Neuronal stem cell (in vitro differentiated cells): ENCODE results near the gene NR1I2.

Experiments used
- DNase-seq: peaks from one replicate; pipeline ENCODE4 v3.0.0-alpha.2; 2013; ENCODE audit warnings: low spot score
- H2AFZ ChIP-seq: one replicate; pipeline ENCODE4 v1.6.1; 2013; ENCODE audit warnings: mild to moderate bottlenecking, low read length, inconsistent platforms
- H2AK5ac ChIP-seq: 2 replicates; pipeline ENCODE4 v1.6.1; 2013; ENCODE audit warnings: low read depth, mild to moderate bottlenecking, inconsistent platforms, low read length, moderate library complexity, mixed read lengths
- H2BK120ac ChIP-seq: 2 replicates; pipeline ENCODE4 v1.6.1; 2013; ENCODE audit warnings: low read depth, mild to moderate bottlenecking, inconsistent platforms, low read length, moderate library complexity, mixed read lengths
- H2BK12ac ChIP-seq: one replicate; pipeline ENCODE4 v1.6.1; 2013; ENCODE audit warnings: low read length, inconsistent platforms
- H2BK15ac ChIP-seq: 2 replicates; pipeline ENCODE4 v1.6.1; 2013; ENCODE audit warnings: mild to moderate bottlenecking, low read length, inconsistent platforms, mixed read lengths
- H2BK5ac ChIP-seq: one replicate; pipeline ENCODE4 v1.6.1; 2013; ENCODE audit warnings: inconsistent platforms, mild to moderate bottlenecking, low read length, moderate library complexity
- H3K14ac ChIP-seq: one replicate; pipeline ENCODE4 v1.6.1; 2013; ENCODE audit warnings: low read length, inconsistent platforms
- H3K18ac ChIP-seq: 2 replicates; pipeline ENCODE4 v1.6.1; 2013; ENCODE audit warnings: low read length, inconsistent platforms
- H3K23ac ChIP-seq: 2 replicates; pipeline ENCODE4 v1.6.1; 2013; ENCODE audit warnings: low read depth, mild to moderate bottlenecking, mixed read lengths, low read length, inconsistent platforms; ENCODE audit not compliant: poor library complexity
- H3K27ac ChIP-seq: replicated peaks from 3 replicates; pipeline ENCODE4 v1.5.1; 2013; ENCODE audit warnings: low read length, inconsistent platforms
- H3K27me3 ChIP-seq, 3 experiments: 2 replicates each; pipeline ENCODE4 v1.6.1; 2013; ENCODE audit warnings: low read length in 3 of 3, mild to moderate bottlenecking in 2 of 3, inconsistent platforms in 1 of 3, low read depth in 1 of 3, mixed read lengths in 1 of 3, moderate library complexity in 1 of 3; ENCODE audit not compliant: control insufficient read depth in 3 of 3, insufficient read depth in 3 of 3
- H3K36me3 ChIP-seq, 2 donors: replicated peaks in 1 of 2; 2 replicates each; pipeline ENCODE4 v1.6.1; 2013; ENCODE audit warnings: low read length in 2 of 2; ENCODE audit not compliant: control insufficient read depth in 2 of 2, insufficient read depth in 2 of 2
- H3K4ac ChIP-seq: 2 replicates; pipeline ENCODE4 v1.6.1; 2013; ENCODE audit warnings: inconsistent platforms, mild to moderate bottlenecking, low read length, moderate library complexity
- H3K4me1 ChIP-seq, 2 donors: 1 replicate in 1 of 2; 2 replicates in 1 of 2; pipeline ENCODE4 v1.6.1; 2013; ENCODE audit warnings: low read length in 2 of 2, low read depth in 1 of 2; ENCODE audit not compliant: control insufficient read depth in 2 of 2, insufficient read depth in 1 of 2
- H3K4me2 ChIP-seq: one replicate; pipeline ENCODE4 v1.6.1; 2013; ENCODE audit warnings: mild to moderate bottlenecking, low read length, inconsistent platforms; ENCODE audit not compliant: insufficient read depth, poor library complexity, severe bottlenecking
- H3K4me3 ChIP-seq, 2 donors: 2 replicates each; pipeline ENCODE4 v1.5.1; 2013; ENCODE audit warnings: low read length in 2 of 2, mild to moderate bottlenecking in 2 of 2, inconsistent platforms in 1 of 2, moderate library complexity in 1 of 2
- H3K79me1 ChIP-seq: one replicate; pipeline ENCODE4 v1.6.1; 2013; ENCODE audit warnings: low read depth, mild to moderate bottlenecking, inconsistent platforms, low read length, moderate library complexity
- H3K9ac ChIP-seq: one replicate; pipeline ENCODE4 v1.6.1; 2013; ENCODE audit warnings: mild to moderate bottlenecking, low read depth, low read length, inconsistent platforms; ENCODE audit not compliant: poor library complexity
- H3K9me3 ChIP-seq, 2 donors: replicated peaks in 1 of 2; 2 replicates each; pipeline versions ENCODE3 to v1.6.1; 2013; ENCODE audit warnings: low read length in 2 of 2, mild to moderate bottlenecking in 2 of 2, inconsistent platforms in 1 of 2, low read depth in 1 of 2, mixed read lengths in 1 of 2, moderate library complexity in 1 of 2; ENCODE audit not compliant: control insufficient read depth in 2 of 2, insufficient read depth in 1 of 2
- H4K8ac ChIP-seq: one replicate; pipeline ENCODE4 v1.6.1; 2013; ENCODE audit warnings: low read depth, mild to moderate bottlenecking, inconsistent platforms, low read length, moderate library complexity
- H4K91ac ChIP-seq: one replicate; pipeline ENCODE4 v1.6.1; 2013; ENCODE audit warnings: low read length, low read depth, mild to moderate bottlenecking, inconsistent platforms; ENCODE audit not compliant: poor library complexity
- WGBS, 2 donors: extraction: QIAGEN DNeasy Blood & Tissue Kit; methylation state at CpG; one replicate each; pipeline ENCODE4 v1.1.7; 2013; ENCODE audit warnings: missing lambda C conversion rate in 2 of 2, mixed read lengths in 1 of 2; ENCODE audit not compliant: insufficient read length in 2 of 2, insufficient replicate concordance in 1 of 2; ENCODE audit errors: extremely low coverage in 2 of 2; 5-methylcytosine and 5-hydroxymethylcytosine counted together

NR1I2 gene

DNA sequence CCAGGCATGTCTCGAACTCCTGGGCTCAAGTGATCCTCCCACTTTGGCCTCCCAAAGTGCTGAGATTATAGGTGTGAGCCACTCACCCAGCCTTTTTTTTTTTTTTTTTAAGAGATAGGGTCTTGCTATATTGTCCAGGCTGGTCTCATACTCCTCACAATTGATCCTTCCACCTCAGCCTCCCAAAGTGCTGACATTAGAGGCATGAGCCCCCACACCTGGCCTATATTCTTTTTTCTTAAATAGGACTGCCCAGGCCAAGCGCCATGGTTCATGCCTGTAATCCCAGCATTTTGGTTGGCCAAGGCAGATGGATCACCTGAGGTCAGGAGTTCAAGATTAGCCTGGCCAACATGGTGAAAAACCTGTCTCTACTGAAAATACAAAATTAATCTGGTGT is 12.5 kb downstream of the NR1I2 start:
- Histone ChIP-seq H2BK120ac (no peak overlapping the region), H3K4me2 (no peak overlapping the region), H2AFZ (no peak overlapping the region), H2AK5ac (no peak overlapping the region), H3K27ac (no peak overlapping the region), H3K79me1 (no peaks in the 10 kb centered on the region), H3K4ac (no peak overlapping the region), H3K9ac (no peak overlapping the region), H4K91ac (no peak overlapping the region), H2BK12ac (no peak overlapping the region), H2BK5ac (no peak overlapping the region), H3K23ac (no peak overlapping the region), H4K8ac (no peak overlapping the region), H3K27me3 (peaks cover 0 to 8% (median 0%) of the 10 kb centered on the region in 3 experiments), H3K9me3 (peaks cover 0 to 3% of the 10 kb centered on the region in 2 donors), H3K4me1 (peaks cover 12 to 20% of the 10 kb centered on the region in 2 donors), H2BK15ac (no peak overlapping the region), H3K36me3 (no peaks in the 10 kb centered on the region), H3K18ac (no peak overlapping the region), H3K14ac (no peak overlapping the region), H3K4me3 (no peak overlapping the region)
- no CpG with 5 or more reads among the region's 2 CpGs for WGBS, 2 donors
- no peak for DNase-seq

DNA sequence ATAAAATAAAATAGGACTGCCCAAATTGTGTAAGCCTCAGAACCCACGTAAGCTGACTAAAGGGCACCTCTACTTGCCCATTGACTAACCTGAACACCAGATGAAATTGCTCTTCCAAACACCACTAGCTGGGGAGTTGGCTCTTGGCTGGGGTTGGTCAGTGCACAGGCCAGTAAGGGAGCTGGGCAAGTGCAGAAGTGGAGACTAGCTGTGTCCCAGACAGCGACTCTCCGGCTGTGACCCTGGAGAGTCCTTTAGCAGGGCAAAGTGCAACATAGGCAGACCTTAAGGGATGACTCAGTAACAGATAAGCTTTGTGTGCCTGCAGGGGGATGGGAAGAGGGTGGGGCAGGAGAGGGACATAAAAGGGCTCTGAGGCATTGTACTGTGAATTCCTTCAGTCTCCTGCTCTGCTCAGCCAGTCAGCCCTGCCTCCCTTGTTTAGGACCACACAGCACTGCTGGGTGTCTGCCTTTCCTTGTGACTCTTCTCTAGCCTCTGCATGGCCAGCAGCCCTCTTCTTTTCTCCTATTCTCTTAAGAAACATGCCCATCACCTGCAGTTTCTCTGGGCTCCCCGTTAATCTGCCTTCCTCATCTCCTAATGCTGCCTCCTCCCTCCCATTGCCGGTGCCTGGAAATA is 13.2 kb downstream of the NR1I2 start:
- Histone ChIP-seq H3K79me1 (no peaks in the 10 kb centered on the region), H3K27ac (no peak overlapping the region), H3K27me3 (peaks cover 0 to 8% (median 0%) of the 10 kb centered on the region in 3 experiments), H3K9me3 (peaks cover 0 to 2% of the 10 kb centered on the region in 2 donors), H3K4ac (no peak overlapping the region), H3K4me2 (no peak overlapping the region), H3K36me3 (no peaks in the 10 kb centered on the region), H2BK5ac (no peak overlapping the region), H2BK15ac (no peak overlapping the region), H4K8ac (no peak overlapping the region), H4K91ac (no peak overlapping the region), H3K4me1 (peaks cover 12 to 20% of the 10 kb centered on the region in 2 donors), H3K9ac (no peak overlapping the region), H3K18ac (no peak overlapping the region), H2AFZ (peak overlapping the region; percentile 59), H2BK120ac (no peak overlapping the region), H3K23ac (no peak overlapping the region), H2AK5ac (no peak overlapping the region), H2BK12ac (no peak overlapping the region), H3K14ac (no peak overlapping the region), H3K4me3 (no peak overlapping the region)
- DNase-seq: peak; percentile 64
- WGBS, 2 donors: no CpG with 5 or more reads among the region's 5 CpGs

DNA sequence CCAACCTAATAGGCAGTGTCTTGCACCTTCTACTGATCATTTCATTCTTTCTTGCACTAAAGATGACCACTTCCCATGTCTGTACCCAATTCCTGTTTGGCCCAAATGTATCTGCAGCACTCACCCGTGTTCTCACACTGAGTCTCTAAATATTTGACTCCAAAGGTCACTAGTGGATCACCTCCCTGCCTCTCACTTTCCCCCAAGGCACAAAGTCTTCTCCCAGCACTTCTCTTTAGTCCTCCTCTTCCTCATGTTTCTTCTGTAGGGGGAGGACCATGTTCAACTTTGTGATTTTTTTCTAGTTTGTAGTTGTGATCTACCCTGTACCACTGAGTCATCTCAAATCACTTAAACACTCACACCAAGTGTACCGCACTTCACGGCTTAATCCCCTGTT is 13.9 kb downstream of the NR1I2 start:
- no CpG with 5 or more reads among the region's 3 CpGs for WGBS, 2 donors
- H2BK12ac ChIP-seq: no peak overlapping the region
- H2AFZ ChIP-seq: peak overlapping the region; percentile 59
- H3K9me3 ChIP-seq: no peaks in the 10 kb centered on the region
- peak overlapping the region; percentile 69 for H2AK5ac ChIP-seq
- no peak overlapping the region for H3K14ac ChIP-seq
- no peak overlapping the region for H3K4ac ChIP-seq
- no peak overlapping the region for H3K27ac ChIP-seq
- no peaks in the 10 kb centered on the region for H3K79me1 ChIP-seq
- H3K4me2 ChIP-seq: no peak overlapping the region
- H3K4me3 ChIP-seq: no peak overlapping the region
- no peak overlapping the region for H2BK5ac ChIP-seq
- H4K91ac ChIP-seq: no peak overlapping the region
- no peak overlapping the region for H3K9ac ChIP-seq
- H3K23ac ChIP-seq: no peak overlapping the region
- H4K8ac ChIP-seq: no peak overlapping the region
- H3K4me1 ChIP-seq: peaks cover 12 to 20% of the 10 kb centered on the region in 2 donors
- no peak overlapping the region for H2BK15ac ChIP-seq
- DNase-seq: no peak
- H2BK120ac ChIP-seq: no peak overlapping the region
- peaks cover 0 to 8% (median 0%) of the 10 kb centered on the region in 3 experiments for H3K27me3 ChIP-seq
- no peaks in the 10 kb centered on the region for H3K36me3 ChIP-seq
- H3K18ac ChIP-seq: no peak overlapping the region

DNA sequence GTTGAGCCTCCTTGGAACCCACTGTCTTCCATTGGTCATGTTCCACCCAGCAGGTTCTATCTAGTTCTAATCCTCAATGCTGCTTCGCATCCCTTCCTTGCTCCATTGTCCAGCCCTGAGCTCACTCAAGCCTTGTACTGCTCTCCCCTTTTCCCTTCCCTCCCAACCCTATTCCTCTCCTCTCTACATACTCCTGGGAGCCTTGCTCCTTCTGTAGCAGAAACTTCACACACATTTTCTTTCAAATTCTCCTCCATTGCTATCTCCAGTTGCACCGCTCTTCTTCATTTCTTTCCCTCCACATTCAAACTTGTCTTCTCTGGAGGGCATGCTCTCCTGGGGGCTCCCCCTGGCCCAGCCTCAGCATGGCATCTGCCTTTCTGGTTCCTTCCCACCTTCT is 14.5 kb downstream of the NR1I2 start:
- Histone ChIP-seq H4K91ac (no peak overlapping the region), H3K27me3 (peaks cover 0 to 8% (median 0%) of the 10 kb centered on the region in 3 experiments), H3K4me2 (no peak overlapping the region), H3K4ac (no peak overlapping the region), H3K9ac (no peak overlapping the region), H3K4me3 (no peak overlapping the region), H2AK5ac (peak overlapping the region; percentile 69), H3K23ac (no peak overlapping the region), H3K18ac (peak overlapping the region; percentile 88), H3K79me1 (no peaks in the 10 kb centered on the region), H3K4me1 (peaks cover 12 to 20% of the 10 kb centered on the region in 2 donors), H2BK120ac (no peak overlapping the region), H3K9me3 (no peaks in the 10 kb centered on the region), H2BK12ac (no peak overlapping the region), H3K27ac (no peak overlapping the region), H4K8ac (no peak overlapping the region), H3K14ac (no peak overlapping the region), H2BK15ac (peak overlapping the region; percentile 19), H3K36me3 (no peaks in the 10 kb centered on the region), H2BK5ac (no peak overlapping the region), H2AFZ (peak overlapping the region; percentile 46)
- WGBS, 2 donors: no CpG with 5 or more reads among the region's 2 CpGs
- DNase-seq: no peak
